ENCODE measurements around the gene TNNI3. TPM values are rescaled to one million over a fixed set of nuclear protein-coding genes. Genes with fewer than 3 reads are reported as not detected.

Gene TNNI3
- polyA plus RNA-seq, 1 of the 3 experiments (the other 2 are of a cell fraction): 11.4 TPM

DNA sequence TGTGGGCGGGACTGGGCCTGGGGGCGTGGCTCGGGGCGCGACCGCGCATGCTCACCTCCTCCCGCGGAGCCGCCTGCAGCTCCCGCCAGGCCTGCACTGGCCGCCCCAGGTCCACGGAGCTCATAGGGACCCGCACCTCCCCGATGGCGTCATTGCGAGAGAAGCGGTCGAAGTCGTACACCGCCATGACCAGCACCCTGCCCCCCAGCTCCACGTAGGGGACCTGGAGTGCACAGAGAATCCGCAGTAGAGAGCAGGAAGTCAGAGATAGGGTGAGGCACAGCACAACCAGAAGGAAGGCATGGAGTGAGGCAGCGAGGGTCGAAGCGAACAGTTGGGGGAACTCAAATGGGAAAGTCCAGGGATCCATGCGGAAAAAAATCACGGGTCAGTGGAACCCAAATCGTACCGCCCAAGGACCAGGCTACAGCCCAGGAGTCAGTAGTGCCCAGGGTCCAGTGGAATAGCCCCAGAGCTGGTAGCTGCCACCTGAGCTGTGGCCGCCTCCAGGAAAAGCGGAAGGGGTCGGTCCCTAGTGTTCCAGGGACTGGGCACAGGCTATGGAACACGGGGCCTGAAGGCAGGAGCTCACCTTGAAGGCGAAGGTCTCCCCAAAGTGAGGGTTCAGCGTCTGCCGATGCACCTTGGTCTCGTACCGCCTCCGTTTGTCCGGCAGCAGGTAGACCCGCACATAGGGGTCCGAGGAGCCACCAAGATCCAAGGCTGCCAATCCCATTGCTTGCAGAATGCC, 17.8 kb upstream of the TNNI3 start (continued):
- TF ChIP-seq EZH2phosphoT487 (IDR thresholded peaks at IDR 0.05; ENCODE audit: borderline replicate concordance, low read depth) (no peak), JUND (IDR thresholded peaks at IDR 0.05) (no peak), RCOR1 (IDR thresholded peaks at IDR 0.05; ENCODE audit: low read length) (no peak), FOXJ3 (CRISPR knock-in tag; IDR thresholded peaks at IDR 0.05) (no peak), POLR2AphosphoS5 (IDR thresholded peaks at IDR 0.05; ENCODE audit: low read depth, low read length) (no peak), NRF1 (IDR thresholded peaks at IDR 0.05; ENCODE audit: low read depth, low read length) (no peak)
- TF ChIP-seq, protein P1, sequence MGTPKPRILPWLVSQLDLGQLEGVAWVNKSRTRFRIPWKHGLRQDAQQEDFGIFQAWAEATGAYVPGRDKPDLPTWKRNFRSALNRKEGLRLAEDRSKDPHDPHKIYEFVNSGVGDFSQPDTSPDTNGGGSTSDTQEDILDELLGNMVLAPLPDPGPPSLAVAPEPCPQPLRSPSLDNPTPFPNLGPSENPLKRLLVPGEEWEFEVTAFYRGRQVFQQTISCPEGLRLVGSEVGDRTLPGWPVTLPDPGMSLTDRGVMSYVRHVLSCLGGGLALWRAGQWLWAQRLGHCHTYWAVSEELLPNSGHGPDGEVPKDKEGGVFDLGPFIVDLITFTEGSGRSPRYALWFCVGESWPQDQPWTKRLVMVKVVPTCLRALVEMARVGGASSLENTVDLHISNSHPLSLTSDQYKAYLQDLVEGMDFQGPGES (IDR thresholded peaks at IDR 0.05; ENCODE audit: low read depth, low read length): no peak
- TF ChIP-seq, protein P2, sequence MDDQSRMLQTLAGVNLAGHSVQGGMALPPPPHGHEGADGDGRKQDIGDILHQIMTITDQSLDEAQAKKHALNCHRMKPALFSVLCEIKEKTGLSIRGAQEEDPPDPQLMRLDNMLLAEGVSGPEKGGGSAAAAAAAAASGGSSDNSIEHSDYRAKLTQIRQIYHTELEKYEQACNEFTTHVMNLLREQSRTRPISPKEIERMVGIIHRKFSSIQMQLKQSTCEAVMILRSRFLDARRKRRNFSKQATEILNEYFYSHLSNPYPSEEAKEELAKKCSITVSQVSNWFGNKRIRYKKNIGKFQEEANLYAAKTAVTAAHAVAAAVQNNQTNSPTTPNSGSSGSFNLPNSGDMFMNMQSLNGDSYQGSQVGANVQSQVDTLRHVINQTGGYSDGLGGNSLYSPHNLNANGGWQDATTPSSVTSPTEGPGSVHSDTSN (IDR thresholded peaks at IDR 0.05): no peak

DNA sequence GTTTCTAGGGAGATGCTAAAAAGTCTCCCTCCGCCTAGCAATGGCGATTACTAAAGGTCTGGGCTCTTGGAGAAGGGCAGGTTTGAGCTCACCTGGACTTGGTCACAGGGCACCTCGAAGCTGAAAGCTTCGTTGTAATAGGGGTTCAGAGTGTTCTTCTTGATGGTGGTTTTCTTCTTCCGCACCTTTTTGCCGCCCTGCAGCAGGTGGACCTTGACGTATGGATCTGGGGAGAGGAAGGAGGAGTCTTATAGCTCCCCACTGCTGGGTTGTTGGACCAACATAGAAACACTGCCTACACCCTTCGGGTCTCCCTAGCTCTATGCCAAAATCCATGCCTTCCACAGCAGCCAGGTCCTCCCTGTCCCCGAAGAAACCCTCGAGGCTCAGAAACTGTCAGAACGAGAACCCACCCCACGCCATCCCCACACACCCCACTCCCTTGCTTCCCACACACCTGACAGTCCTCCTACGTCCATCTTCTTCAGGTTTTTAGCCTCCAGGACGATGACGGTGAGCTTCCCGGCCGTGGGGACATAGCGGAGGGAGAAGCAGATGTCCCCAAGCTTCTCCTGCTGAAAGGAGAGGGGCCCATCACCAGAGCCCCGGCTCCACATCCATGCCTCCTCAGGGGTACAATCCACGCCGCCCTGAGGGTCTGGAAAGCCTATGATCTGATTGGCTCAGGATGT, 17.0 kb upstream of the TNNI3 start:
- no peak overlapping the region for H2AFZ ChIP-seq (ENCODE audit: low read depth)
- no peak for DNase-seq
- no peaks in the 10 kb centered on the region for H4K20me1 ChIP-seq (ENCODE audit: insufficient read depth)
- H3F3A ChIP-seq (replicated peaks; ENCODE audit: insufficient read depth): no peaks in the 10 kb centered on the region
- no peaks in the 10 kb centered on the region for H3K36me3 ChIP-seq (replicated peaks in 1 of 2; ENCODE audit: control insufficient read depth in 1 of 2, insufficient read depth in 2 of 2, low read length in 1 of 2)
- CTCF ChIA-PET: interaction anchor here (0.6 to 1.9 kb wide), 5 partner anchors 9 to 293 kb away, joined by 3 to 7 read pairs (median 3); no protein-coding TSS in a partner anchor
- POLR2A ChIA-PET: interaction anchor here (0.8 kb wide), 1 partner anchor 42 kb away, joined by 3 read pairs; no protein-coding TSS in a partner anchor
- H3K79me2 ChIP-seq (ENCODE audit: insufficient read depth): no peaks in the 10 kb centered on the region
- peaks cover 0 to 5% of the 10 kb centered on the region in 2 experiments; a peak in 1 of 4 replicates for H3K4me1 ChIP-seq (ENCODE audit: control insufficient read depth in 1 of 2, insufficient read depth in 2 of 2, low read depth in 1 of 2, low read length in 1 of 2)
- 78% methylated on average over 16 of the region's 21 CpGs for WGBS (ENCODE audit: low lambda C conversion rate)
- no peaks in the 10 kb centered on the region for H3K9me2 ChIP-seq
- H3K9me3 ChIP-seq: no peaks in the 10 kb centered on the region
- no peak for TF ChIP-seq TCF12 (IDR thresholded peaks at IDR 0.05)
- no peak for TF ChIP-seq FOXJ3 (CRISPR knock-in tag; IDR thresholded peaks at IDR 0.05)
- no peak for TF ChIP-seq EP300 (IDR thresholded peaks at IDR 0.05; ENCODE audit: borderline replicate concordance in 1 of 2, low read depth in 1 of 2, low read length in 1 of 2)
- TF ChIP-seq FOSL2 (IDR thresholded peaks at IDR 0.05; ENCODE audit: borderline replicate concordance, low read depth): no peak
- no peak for TF ChIP-seq NFIC (IDR thresholded peaks at IDR 0.05; ENCODE audit: borderline replicate concordance)
- TF ChIP-seq RXRA (IDR thresholded peaks at IDR 0.05; ENCODE audit: borderline replicate concordance, low read depth): no peak
- TF ChIP-seq CHD2 (IDR thresholded peaks at IDR 0.05; ENCODE audit: low read length, partially characterized antibody): no peak
- TF ChIP-seq, protein P3, sequence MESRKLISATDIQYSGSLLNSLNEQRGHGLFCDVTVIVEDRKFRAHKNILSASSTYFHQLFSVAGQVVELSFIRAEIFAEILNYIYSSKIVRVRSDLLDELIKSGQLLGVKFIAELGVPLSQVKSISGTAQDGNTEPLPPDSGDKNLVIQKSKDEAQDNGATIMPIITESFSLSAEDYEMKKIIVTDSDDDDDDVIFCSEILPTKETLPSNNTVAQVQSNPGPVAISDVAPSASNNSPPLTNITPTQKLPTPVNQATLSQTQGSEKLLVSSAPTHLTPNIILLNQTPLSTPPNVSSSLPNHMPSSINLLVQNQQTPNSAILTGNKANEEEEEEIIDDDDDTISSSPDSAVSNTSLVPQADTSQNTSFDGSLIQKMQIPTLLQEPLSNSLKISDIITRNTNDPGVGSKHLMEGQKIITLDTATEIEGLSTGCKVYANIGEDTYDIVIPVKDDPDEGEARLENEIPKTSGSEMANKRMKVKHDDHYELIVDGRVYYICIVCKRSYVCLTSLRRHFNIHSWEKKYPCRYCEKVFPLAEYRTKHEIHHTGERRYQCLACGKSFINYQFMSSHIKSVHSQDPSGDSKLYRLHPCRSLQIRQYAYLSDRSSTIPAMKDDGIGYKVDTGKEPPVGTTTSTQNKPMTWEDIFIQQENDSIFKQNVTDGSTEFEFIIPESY (IDR thresholded peaks at IDR 0.05; ENCODE audit: borderline replicate concordance, low read depth): no peak
- no peak for TF ChIP-seq YY1 (IDR thresholded peaks at IDR 0.05; ENCODE audit: low read depth)
- H3K9ac ChIP-seq: no peak overlapping the region
- no peak overlapping the region for H3K4me2 ChIP-seq
- H3K27me3 ChIP-seq (ENCODE audit: insufficient read depth): peaks cover 24% of the 10 kb centered on the region; the same call in 1 of the 2 replicates
- no peak overlapping the region for H3K27ac ChIP-seq (ENCODE audit: low read depth in 2 of 2, low read length in 1 of 2)
- no peak overlapping the region for H3K4me3 ChIP-seq (ENCODE audit: low read depth in 2 of 2, low read length in 1 of 2)

All from SK-N-SH (cell line).